Measurements from ENCODE around the gene DEFB132.

DEFB132 gene, protein sequence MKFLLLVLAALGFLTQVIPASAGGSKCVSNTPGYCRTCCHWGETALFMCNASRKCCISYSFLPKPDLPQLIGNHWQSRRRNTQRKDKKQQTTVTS

DNA sequence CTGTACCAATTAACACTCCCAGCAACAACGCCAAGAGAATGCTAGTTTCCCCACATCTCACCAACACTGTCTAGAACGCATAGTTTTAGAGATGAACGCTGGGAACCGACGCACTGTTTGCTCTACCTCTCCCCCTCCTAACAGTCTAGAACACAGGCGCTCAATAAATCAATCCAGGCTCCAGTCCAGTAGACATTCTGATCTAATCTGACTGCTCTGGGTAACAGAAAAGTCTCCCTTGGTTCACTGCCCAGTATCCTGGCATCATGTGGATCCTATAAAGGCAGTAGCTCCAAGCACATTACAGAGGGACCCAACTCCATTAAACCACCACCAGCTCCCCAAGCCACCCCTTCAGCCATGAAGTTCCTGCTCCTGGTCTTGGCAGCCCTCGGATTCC is at the start of gene DEFB132:
Gene DEFB132 (plus strand): TSS at position 306 of the 400 bp plus-strand sequence. CDS start 55 bp downstream, at position 361.
- TF ChIP-seq, protein P1, sequence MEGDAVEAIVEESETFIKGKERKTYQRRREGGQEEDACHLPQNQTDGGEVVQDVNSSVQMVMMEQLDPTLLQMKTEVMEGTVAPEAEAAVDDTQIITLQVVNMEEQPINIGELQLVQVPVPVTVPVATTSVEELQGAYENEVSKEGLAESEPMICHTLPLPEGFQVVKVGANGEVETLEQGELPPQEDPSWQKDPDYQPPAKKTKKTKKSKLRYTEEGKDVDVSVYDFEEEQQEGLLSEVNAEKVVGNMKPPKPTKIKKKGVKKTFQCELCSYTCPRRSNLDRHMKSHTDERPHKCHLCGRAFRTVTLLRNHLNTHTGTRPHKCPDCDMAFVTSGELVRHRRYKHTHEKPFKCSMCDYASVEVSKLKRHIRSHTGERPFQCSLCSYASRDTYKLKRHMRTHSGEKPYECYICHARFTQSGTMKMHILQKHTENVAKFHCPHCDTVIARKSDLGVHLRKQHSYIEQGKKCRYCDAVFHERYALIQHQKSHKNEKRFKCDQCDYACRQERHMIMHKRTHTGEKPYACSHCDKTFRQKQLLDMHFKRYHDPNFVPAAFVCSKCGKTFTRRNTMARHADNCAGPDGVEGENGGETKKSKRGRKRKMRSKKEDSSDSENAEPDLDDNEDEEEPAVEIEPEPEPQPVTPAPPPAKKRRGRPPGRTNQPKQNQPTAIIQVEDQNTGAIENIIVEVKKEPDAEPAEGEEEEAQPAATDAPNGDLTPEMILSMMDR (IDR thresholded peaks at IDR 0.05), result no peak

DNA sequence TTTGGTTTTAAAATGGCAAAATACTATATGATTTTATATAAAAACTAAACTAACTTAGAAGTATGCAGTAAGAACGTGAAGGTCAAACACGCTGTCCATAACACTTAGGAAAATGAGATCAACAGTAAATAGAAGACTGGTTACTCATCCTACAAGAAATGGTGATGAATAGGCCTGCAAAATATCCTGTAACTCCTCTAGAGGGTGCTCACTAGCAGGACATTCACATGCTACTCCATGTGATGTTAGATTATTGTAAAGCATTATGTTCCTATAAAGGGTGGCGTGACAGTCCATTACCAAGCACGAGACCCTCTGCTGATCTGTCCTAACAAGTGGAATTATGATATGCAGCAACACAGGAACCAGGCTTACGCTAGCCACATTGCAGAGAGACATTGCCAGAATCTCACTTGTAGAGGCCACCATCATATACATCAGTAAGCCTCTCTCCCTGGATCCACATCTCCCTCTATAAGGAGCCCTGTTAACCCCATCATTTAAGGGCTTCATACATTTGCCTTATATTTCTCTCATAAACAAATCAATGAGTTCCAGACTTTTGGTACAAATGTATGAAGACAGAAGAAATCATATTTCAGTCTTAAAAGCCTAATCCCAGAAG is 48.5 kb upstream of the DEFB132 start:
- TF ChIP-seq, protein P1 (IDR thresholded peaks at IDR 0.05), result peak; percentile 74

- TF ChIP-seq, protein P1 (IDR thresholded peaks at IDR 0.05), result no peak
Measured at GRCh38 chr20:210809-211502, 46.6 kb upstream of the DEFB132 start.

DNA sequence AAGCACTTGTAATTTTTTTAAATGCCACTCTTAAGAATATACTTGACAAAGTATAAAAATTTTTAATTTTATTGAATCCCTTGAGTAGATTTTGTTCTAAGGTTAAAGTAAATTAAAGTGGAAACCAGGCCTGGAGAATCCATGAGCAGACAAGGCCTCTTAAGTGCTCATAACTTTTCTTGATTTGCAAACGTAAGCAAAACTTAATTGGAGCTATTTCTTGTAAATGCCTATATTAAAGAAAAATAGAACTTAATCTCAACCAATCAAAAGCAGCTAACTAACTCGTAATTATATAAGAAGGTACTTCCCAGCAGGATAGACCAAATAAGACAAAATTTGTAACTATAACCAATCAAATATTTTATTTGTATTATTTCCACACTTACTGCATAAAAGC is 43.1 kb upstream of the DEFB132 start:
- TF ChIP-seq, protein P1 (IDR thresholded peaks at IDR 0.05), result no peak

GRCh38 chr20:215796-216195 is 41.7 kb upstream of the DEFB132 start:
- TF ChIP-seq, protein P1 (IDR thresholded peaks at IDR 0.05), result no peak

GRCh38 chr20:217266-217665 is 40.3 kb upstream of the DEFB132 start:
- TF ChIP-seq, protein P1 (IDR thresholded peaks at IDR 0.05), result no peak

DNA sequence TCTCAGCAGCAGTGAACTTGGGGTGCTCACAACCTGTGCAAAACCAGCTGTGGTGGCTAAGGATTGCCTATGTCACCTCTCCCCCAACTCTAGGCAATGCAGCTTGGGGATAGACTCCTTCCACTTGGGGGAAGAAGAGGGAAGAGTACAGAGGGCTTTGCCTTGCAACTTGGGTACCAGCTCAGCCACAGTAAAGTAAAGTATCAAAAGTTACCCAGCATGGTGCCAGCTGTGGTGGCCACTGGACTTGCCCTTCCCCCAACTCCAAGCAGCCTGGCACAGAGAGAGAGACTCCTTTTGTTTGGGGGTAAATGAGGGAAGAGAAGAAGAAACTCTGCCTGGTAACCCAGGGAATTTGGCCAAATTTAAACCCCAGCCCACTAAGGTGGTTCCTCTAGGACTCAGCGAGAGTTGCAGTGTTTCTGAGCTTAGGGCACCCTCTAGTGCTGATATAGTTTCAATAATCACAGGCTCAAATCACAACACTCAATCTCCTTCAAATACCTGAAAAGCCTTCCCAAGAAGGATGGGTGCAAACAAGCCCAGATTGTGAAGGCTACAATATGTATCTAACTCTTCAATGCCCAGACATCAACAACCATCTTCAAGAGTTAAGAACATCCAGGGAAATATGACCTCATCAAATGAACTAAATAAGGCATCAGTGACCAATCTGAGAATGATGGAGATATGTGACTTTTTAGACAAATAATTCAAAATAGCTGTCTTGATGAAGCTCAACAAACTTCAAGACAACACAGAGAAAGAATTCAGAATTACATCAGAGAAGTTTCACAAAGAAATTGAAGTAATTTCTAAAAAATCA is 38.0 kb upstream of the DEFB132 start:
- TF ChIP-seq, protein P1 (IDR thresholded peaks at IDR 0.05), result peak; percentile 54
